ENCODE measurements around the gene SLC2A10. TPM values are rescaled to one million over a fixed set of nuclear protein-coding genes. Genes with fewer than 3 reads are reported as not detected.

SLC2A10 gene
- total RNA-seq, 4 donors from 2014 or later: 10.0 to 20.1 (median 11.5) TPM

DNA sequence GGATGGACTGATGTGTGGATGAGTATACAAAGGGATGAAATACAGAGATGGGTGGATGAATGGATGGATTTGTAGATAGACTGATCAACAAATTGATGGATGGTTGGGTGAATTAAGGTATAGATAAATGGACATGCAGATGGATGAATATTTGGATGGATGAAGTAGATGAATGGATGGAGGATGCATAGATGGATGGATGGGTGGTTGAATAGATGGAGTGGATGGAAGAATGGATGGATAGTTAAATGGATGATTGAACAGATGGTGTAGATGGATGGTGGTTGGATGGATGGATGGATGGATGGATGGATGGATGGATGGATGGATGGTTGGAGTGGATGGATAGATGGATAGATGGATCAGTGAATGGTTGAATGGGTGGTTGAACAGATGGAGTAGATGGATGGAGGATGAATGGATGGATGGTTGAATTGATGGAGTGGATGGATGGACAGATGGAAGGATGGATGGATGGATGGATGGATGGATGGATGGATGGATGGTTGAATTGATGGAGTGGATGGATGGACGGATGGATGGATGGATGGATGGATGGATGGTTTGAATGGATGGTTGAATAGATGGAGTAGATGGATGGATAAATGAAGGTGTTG lies 15.0 kb downstream of the SLC2A10 start:
- peaks cover 0 to 53% of the 10 kb centered on the region in 2 donors for H3K36me3 ChIP-seq
- ATAC-seq: no peak
- H3K27ac ChIP-seq: no peak overlapping the region
- H3K4me3 ChIP-seq: no peak overlapping the region
- peaks cover 0 to 16% (median 0%) of the 10 kb centered on the region in 3 donors for H3K9me3 ChIP-seq
- TF ChIP-seq POLR2A (IDR thresholded peaks at IDR 0.05) (no peak), POLR2AphosphoS5 (IDR thresholded peaks at IDR 0.05) (no peak), EP300 (IDR thresholded peaks at IDR 0.05) (no peak)
- TF ChIP-seq, protein P1, sequence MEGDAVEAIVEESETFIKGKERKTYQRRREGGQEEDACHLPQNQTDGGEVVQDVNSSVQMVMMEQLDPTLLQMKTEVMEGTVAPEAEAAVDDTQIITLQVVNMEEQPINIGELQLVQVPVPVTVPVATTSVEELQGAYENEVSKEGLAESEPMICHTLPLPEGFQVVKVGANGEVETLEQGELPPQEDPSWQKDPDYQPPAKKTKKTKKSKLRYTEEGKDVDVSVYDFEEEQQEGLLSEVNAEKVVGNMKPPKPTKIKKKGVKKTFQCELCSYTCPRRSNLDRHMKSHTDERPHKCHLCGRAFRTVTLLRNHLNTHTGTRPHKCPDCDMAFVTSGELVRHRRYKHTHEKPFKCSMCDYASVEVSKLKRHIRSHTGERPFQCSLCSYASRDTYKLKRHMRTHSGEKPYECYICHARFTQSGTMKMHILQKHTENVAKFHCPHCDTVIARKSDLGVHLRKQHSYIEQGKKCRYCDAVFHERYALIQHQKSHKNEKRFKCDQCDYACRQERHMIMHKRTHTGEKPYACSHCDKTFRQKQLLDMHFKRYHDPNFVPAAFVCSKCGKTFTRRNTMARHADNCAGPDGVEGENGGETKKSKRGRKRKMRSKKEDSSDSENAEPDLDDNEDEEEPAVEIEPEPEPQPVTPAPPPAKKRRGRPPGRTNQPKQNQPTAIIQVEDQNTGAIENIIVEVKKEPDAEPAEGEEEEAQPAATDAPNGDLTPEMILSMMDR (IDR thresholded peaks at IDR 0.05): no peak
- WGBS, 2 donors (ENCODE audit: low coverage in 1 of 2): 26 to 61% methylated on average over 1 of the region's 1 CpG
- no peaks in the 10 kb centered on the region for H3K4me1 ChIP-seq
- no peaks in the 10 kb centered on the region for H3K27me3 ChIP-seq

DNA sequence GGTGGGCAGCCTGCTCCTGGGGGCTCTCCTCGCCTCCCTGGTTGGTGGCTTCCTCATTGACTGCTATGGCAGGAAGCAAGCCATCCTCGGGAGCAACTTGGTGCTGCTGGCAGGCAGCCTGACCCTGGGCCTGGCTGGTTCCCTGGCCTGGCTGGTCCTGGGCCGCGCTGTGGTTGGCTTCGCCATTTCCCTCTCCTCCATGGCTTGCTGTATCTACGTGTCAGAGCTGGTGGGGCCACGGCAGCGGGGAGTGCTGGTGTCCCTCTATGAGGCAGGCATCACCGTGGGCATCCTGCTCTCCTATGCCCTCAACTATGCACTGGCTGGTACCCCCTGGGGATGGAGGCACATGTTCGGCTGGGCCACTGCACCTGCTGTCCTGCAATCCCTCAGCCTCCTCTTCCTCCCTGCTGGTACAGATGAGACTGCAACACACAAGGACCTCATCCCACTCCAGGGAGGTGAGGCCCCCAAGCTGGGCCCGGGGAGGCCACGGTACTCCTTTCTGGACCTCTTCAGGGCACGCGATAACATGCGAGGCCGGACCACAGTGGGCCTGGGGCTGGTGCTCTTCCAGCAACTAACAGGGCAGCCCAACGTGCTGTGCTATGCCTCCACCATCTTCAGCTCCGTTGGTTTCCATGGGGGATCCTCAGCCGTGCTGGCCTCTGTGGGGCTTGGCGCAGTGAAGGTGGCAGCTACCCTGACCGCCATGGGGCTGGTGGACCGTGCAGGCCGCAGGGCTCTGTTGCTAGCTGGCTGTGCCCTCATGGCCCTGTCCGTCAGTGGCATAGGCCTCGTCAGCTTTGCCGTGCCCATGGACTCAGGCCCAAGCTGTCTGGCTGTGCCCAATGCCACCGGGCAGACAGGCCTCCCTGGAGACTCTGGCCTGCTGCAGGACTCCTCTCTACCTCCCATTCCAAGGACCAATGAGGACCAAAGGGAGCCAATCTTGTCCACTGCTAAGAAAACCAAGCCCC lies 16.0 kb downstream of the SLC2A10 start:
- Histone ChIP-seq H3K4me3 (no peak overlapping the region), H3K4me1 (no peaks in the 10 kb centered on the region), H3K9me3 (peaks cover 0 to 15% (median 0%) of the 10 kb centered on the region in 3 donors), H3K27ac (no peak overlapping the region), H3K27me3 (no peaks in the 10 kb centered on the region), H3K36me3 (peaks cover 0 to 45% of the 10 kb centered on the region in 2 donors)
- TF ChIP-seq POLR2A (IDR thresholded peaks at IDR 0.05) (no peak), EP300 (IDR thresholded peaks at IDR 0.05) (no peak), POLR2AphosphoS5 (IDR thresholded peaks at IDR 0.05) (no peak)
- TF ChIP-seq, protein P1 (IDR thresholded peaks at IDR 0.05): no peak
- 95% methylated on average over 4 of the region's 27 CpGs; no CpG with 5 or more reads in 1 of the 2 donors for WGBS, 2 donors (ENCODE audit: low coverage in 1 of 2)
- no peak for ATAC-seq

DNA sequence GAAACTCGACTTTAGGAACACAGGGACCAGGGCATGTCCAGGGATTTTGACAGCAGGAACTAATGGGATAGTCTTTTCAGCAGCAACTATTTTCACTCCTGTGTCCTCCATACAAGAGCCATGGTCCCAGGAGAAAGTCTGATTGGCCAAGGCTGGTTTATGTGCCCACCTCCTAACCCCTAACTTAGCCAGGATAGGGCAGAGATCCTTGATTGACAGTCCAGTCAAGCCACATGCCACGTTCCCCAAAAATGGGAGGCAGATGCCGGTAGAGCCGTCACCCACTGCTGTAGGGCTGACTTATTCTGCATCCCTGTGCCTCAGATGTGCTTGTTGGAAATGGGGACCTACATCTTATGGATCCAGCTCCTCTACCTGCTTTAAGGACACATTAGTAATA lies 22.3 kb downstream of the SLC2A10 start:
- no peaks in the 10 kb centered on the region for H3K4me1 ChIP-seq
- no peaks in the 10 kb centered on the region for H3K27me3 ChIP-seq
- 29 to 90% methylated on average over 1 to 4 of the region's 4 CpGs for WGBS, 2 donors (ENCODE audit: low coverage in 1 of 2)
- H3K9me3 ChIP-seq: no peaks in the 10 kb centered on the region
- ATAC-seq: no peak
- H3K36me3 ChIP-seq: peaks cover 0 to 62% of the 10 kb centered on the region in 2 donors
- no peak overlapping the region for H3K27ac ChIP-seq
- no peak for TF ChIP-seq POLR2AphosphoS5 (IDR thresholded peaks at IDR 0.05)
- TF ChIP-seq POLR2A (IDR thresholded peaks at IDR 0.05): no peak
- no peak for TF ChIP-seq EP300 (IDR thresholded peaks at IDR 0.05)
- TF ChIP-seq, protein P1 (IDR thresholded peaks at IDR 0.05): no peak
- H3K4me3 ChIP-seq: no peak overlapping the region

DNA sequence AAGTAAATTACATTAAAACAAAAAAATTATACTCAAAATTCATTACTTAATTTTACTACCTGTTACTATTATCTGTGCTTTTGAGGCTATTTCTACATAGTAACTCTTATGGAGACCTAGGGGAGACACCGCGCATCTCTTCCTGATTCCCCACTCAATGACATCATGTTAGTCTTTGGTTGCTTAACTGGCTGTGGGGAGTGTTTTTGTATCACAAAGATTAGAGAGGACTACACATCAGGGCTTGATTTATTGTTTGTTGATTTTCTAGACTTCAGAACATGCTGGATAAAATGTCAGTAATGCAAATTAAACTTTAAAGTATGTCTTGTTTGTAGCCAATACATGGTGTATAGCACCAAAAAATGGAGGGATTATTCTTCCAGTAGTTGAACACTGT lies 26.0 kb downstream of the SLC2A10 start:
- TF ChIP-seq EP300 (IDR thresholded peaks at IDR 0.05): no peak
- TF ChIP-seq, protein P1 (IDR thresholded peaks at IDR 0.05): no peak
- no peak for TF ChIP-seq POLR2A (IDR thresholded peaks at IDR 0.05)
- no peak for TF ChIP-seq POLR2AphosphoS5 (IDR thresholded peaks at IDR 0.05)
- H3K27ac ChIP-seq: no peak overlapping the region
- H3K36me3 ChIP-seq: peaks cover 0 to 42% of the 10 kb centered on the region in 2 donors
- H3K4me3 ChIP-seq: no peak overlapping the region
- ATAC-seq: no peak
- 96 to 100% methylated on average over 2 of the region's 2 CpGs for WGBS, 2 donors (ENCODE audit: low coverage in 1 of 2)
- H3K27me3 ChIP-seq: peaks cover 14% of the 10 kb centered on the region
- H3K4me1 ChIP-seq: no peaks in the 10 kb centered on the region
- H3K9me3 ChIP-seq: no peaks in the 10 kb centered on the region

All from gastroesophageal sphincter (tissue), 4 donors.